Head of caudate nucleus (tissue), 42 donors: Measurements from ENCODE around the gene S100A9.
"Not testable (repeated sequence)": the region's sequence is repeated elsewhere in the genome, so short reads cannot be mapped to it uniquely, and the experiment has no call there.

ENCODE experiments used
- DNase-seq, 42 donors: peaks; one replicate each; pipeline versions ENCODE4 v3.0.0 to v3.0.0-alpha.2; 2020 to 2021; ENCODE audit warnings: mixed read lengths in 7 of 42
- intact Hi-C: fragments of 100-400 bp; cut with DNase I; formaldehyde crosslinking; loops from one replicate; pipeline ENCODE4 v1.15.0; 2022

S100A9 gene

GRCh38 chr1:153343811-153344717 is 13.6 kb upstream of the S100A9 start:
- peak in 1 of 42 donors; percentile 22 for DNase-seq
- intact Hi-C loops, result no loop called here

GRCh38 chr1:153344718-153345025 is 13.0 kb upstream of the S100A9 start:
- intact Hi-C loops, result no loop called here
- peak in 3 of 42 donors; percentile 5 to 20 (median 20) for DNase-seq

- intact Hi-C loops, result no loop called here
- peak in 2 of 42 donors; percentile 10 to 33 for DNase-seq
Measured at GRCh38 chr1:153345187-153346076, 12.2 kb upstream of the S100A9 start.

DNA sequence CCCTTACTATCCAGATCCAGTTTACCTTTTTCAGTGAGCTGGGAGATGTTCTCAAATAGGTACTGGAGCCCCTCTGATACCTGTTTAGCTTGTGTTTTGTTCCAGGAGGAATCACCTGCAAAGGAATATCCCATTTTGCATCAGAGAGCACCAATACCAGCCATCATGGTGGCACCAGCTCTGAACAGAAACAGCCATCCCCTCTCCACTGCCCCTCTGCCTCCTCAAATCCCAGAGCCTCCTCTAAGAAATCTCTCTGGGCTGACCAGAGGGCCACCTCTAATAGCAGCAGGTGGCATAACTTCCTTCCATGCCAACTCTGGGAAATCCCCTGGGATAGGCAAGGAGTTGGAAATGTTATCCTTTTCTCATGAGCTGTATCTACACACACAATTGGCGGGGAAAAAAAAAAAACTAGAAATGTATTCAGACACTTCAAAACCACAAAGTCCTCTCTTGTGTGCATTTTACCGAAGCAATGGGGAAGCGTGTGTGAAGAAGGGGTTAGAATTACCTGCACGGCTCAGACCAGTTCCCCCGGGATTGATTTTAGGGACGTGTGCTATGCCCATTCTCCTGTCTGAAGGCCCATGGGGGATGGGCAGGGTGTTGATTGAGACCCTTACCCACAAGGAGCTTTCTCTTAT is 11.5 kb upstream of the S100A9 start:
- intact Hi-C loops, result no loop called here
- peak in 2 of 42 donors; percentile 8 to 9 for DNase-seq

GRCh38 chr1:153347049-153347448 is 10.6 kb upstream of the S100A9 start:
- intact Hi-C loops, result not testable (repeated sequence)
- peak in 3 of 42 donors; percentile 8 to 25 (median 25) for DNase-seq

DNA sequence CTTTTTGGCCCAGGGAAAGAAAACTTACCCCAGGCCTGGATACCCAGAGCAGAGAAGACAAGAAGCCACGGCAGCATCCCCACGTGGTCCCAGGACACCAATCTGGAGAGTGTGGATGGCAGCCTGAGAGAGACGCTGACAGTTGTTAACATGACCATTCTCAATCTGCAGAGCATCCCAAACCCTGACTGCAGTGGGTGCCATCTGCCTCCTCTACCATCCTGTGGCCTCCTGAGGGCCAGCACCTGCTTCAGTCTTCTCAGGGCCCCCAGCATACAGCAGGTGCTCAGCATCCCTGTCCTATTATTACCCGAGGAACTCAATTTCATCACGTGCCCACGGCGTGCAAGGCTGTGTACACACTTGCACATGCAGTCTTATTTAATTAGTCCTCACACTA is 9.8 kb upstream of the S100A9 start:
- DNase-seq, result peak in 2 of 42 donors; percentile 6 to 24
- intact Hi-C loops, result no loop called here

DNA sequence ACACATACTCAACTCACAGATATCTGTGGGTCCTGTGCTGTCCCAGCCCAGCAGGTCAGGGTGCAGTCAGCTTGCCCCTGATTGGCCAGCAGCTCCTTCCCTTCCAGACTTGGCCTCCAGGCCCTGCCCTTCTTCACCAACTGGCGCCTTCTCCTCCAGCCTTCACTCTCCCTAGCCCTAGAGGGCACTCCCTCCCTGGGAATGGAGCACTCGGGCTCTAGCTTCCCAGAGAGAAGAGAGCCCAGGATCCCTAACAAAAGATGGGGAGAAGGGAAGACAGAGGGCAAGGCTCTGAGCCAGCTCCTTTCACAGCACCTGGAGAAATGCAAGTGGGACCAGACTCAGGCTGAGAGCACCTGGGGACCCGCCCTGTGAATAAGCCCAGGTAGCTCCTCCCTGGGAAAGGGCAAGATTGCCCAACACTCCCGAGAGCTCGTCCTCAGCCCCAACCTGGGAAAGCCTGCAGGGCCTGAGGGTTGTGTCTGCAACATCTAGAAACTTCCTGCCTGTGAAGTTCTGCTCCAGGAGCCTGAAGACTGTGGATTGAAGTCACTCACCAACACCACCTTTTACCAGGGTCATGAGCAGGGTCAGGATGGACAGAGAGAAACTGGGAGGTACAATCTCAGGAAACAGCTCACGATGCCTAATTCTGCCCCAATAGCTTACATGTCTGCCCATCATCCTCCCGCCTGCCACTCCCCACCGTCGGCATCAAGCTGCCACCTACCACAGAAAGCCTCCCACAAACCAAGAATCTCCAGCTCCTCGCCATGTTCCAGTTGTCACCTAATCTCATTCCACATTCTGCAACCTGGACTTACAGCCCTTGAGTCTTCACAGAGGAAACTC is 8.9 kb upstream of the S100A9 start, which contains the start of gene PGLYRP4:
Gene PGLYRP4, minus strand, starts transcription at position 331 of the 852 bp plus-strand sequence. CDS start 909 bp downstream, outside the sequence.
- intact Hi-C loops, result no loop called here
- peak in 3 of 42 donors; percentile 11 to 24 (median 16) for DNase-seq

DNA sequence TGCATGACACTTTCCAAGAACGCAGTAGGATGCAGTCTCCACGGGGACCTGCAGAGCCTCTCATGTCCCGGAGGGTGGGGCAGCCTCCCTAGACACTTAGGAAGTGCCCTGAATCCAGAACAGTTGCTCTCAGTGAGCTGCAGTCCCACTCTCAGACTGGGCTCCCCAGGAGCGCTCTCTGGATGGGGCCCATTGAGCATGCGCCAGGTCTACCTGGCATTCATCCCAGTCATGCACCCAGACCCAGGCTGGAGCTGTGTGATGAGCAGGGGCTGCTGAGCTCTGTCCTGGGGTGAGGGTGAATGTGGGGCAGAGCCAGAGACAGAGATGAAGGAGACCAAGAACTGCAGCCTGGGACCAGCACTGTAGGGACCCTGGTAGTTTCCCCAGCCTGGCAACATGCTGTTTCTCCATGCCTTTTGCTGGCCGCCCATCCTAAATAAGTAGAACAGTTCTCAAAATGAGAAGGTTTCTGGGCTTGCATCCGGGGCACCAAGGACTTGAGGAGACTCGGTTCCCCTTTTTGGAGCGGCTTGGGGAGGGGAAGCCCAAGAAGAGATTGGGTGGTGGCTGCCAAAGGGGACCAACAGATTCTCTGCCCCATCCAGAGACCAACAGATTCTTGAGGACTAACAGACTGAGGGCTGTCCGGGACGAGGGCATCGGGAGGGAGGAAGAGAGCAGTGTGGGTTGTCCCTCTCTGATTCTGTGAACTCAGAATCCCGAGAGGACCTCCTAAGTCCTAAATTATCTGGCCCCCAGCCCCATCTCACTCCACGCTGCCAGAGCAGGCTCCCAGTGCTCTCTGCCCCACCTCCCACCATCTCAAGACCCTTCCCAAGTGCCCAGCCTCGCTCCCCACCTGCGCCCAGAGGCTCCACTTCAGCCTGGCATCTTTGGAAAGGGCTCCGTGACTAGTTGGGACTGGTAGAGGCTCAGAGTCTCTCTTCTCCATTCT is 8.0 kb upstream of the S100A9 start:
- DNase-seq, result peak in 4 of 42 donors; percentile 6 to 39 (median 20)
- intact Hi-C loops, result no loop called here

GRCh38 chr1:153350321-153350957 is 7.2 kb upstream of the S100A9 start:
- peak in 3 of 42 donors; percentile 1 to 12 (median 2) for DNase-seq
- intact Hi-C loops, result no loop called here

DNA sequence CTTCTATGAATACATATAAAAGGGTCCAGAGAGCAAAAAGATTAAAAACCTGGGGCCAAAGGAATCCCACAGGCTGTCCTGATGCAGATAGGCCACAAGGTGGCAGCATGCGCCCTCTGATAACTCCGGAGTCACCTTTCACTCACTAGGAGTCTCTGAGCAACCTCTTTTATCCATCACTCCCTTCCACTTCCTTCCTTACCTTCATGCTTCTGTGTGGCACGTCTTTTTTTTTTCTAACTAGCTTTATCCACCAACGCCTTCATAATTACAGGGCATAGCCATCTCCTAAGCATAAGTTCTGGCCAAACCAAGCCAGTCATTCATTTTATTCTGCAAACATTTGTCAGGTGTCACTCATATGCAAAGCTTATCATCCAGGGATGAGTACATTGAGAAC is 5.1 kb upstream of the S100A9 start:
- DNase-seq, result peak in 41 of 42 donors; percentile 43 to 90 (median 75)
- intact Hi-C loops, result loop anchor here (2.0 kb wide), 1 partner anchor 142 kb away; no protein-coding TSS in a partner anchor

DNA sequence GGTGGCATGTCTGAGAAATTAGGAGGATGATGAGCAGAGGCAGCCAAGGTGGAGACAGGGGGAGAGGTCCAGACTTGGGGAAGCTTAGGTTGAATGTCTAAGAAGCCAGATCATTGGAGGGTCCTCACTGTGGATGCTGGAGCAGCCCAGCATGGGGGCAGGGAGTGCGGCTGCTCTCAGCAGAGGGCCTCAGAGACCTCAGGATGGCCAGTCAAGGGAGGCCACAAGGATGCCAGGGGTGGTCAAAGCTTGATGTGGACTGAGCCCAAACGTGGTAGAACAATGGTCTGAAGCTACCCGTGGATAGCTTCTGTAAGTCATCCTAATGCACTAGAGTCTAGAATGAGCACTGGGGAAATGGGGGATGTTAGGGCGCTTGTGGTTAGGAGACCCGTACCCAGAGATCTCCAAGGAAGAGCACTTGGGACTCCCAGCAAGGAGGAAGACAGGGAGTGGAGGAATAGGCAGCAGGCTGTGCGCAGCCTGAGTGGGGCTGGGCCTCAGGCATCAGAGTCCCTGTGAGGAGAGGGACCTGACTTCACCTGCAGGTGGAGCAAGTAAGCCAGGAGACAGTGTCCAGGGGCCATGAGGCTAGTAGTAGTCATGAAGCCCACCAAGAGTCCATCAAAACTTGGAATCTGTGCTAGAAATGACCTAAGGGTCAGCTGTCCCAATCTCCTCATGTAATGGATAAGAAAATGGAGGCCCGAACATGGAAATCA is 4.3 kb upstream of the S100A9 start:
- peak in 3 of 42 donors; percentile 6 to 39 (median 22) for DNase-seq
- intact Hi-C loops, result loop anchor here (2.0 kb wide), 1 partner anchor 141 kb away; no protein-coding TSS in a partner anchor

- DNase-seq, result peak in 2 of 42 donors; percentile 5 to 8
- intact Hi-C loops, result no loop called here
Measured at GRCh38 chr1:153354515-153355193, 3.0 kb upstream of the S100A9 start.

DNA sequence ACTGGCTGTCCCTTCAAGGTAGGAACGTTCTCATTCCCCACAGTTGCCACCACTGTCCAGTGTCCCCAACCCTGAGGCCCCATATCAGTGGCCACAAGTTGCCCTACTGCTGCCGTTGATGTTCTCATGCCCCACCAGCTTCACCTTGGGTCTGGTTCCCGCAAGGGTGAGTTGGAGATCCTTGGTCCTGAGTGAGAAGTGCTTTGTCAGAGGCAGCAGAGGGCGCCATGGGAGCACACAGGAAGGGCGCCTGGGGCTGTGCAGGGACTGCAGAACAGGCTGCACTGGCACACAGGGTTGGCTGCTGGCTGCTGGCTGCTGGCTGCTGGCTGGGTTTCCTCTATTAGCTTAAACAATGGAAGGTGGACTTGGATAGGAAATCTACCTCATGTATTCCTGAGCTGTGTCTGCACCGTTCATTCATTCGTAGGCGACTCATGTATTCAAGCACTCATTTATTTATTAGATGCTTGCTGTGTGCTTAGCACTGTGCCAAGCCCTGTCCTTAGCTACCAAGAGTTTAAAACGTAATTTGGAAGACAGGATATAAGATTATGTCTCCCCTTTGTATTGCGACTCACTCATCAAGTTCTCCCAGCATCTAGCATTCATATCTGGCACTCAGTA is 2.1 kb upstream of the S100A9 start:
- intact Hi-C loops, result no loop called here
- DNase-seq, result peak in 30 of 42 donors; percentile 12 to 61 (median 39)

DNA sequence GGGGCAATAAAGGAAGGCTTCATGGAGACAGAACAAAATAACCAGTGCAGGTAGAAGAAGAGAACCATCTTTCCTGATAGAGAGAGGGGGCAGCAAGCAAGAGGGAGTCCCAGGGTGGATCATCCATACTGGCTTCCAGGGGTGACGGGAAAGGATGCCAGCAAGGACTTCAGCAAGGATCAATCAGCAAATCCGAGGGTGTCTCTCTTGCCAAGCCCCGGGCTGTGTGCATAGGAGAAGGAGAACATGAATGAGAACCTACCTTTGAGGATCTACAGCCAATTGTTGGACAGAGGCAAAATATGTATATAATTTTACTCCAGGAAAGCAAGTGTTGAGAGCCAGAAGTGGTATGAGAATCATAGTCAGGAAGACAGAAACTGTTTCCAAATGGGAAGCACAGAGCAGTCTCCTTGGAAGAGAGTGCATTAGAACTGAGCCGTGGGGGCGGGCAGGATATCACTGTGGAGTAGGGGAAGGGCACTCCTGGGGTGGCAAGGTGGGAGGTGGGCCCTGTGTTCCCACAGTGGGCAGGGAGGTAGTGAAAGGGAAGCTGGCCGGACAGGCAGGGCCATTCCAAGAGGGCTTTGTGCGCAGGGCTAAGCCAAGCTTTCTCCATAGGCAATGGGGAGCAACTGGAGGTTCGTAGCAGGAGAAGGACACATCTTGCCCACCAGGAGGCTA is 1.1 kb upstream of the S100A9 start:
- intact Hi-C loops, result no loop called here
- peak in 2 of 42 donors; percentile 6 to 10 for DNase-seq
